Smooth muscle cell (in vitro differentiated cells): ENCODE measurements around the gene MARCHF3. TPM values are rescaled to one million over a fixed set of nuclear protein-coding genes. Genes with fewer than 3 reads are reported as not detected.

ENCODE experiments used
- DNase-seq: peaks from one replicate; lab custom pipeline; 2025; ENCODE audit not compliant: unreplicated experiment; lab: John Stamatoyannopoulos, UW
- H2AFZ ChIP-seq: fragments of 200-600 bp; sonication (generic); 2 replicates; pipeline ENCODE4 v1.6.0; 2016; ENCODE audit warnings: antibody characterized with exemption, low read depth, mild to moderate bottlenecking
- H3F3A ChIP-seq: fragments of 200-600 bp; sonication (generic); 2 replicates; pipeline ENCODE4 v1.6.0; 2017; ENCODE audit warnings: antibody characterized with exemption, low read depth
- H3K27ac ChIP-seq: fragments of 200-600 bp; sonication (generic); 2 replicates; pipeline ENCODE4 v1.5.1; 2016; ENCODE audit warnings: low read depth, mild to moderate bottlenecking
- H3K27me3 ChIP-seq: fragments of 200-600 bp; sonication (generic); 2 replicates; pipeline ENCODE4 v1.6.1; 2016; ENCODE audit warnings: low read depth, mild to moderate bottlenecking
- H3K36me3 ChIP-seq: fragments of 200-600 bp; sonication (generic); 2 replicates; pipeline ENCODE4 v1.5.1; 2016; ENCODE audit warnings: low read depth
- H3K4me1 ChIP-seq: fragments of 200-600 bp; sonication (generic); 2 replicates; pipeline ENCODE4 v1.5.1; 2016; ENCODE audit warnings: low read depth
- H3K4me2 ChIP-seq: fragments of 200-600 bp; sonication (generic); 2 replicates; pipeline ENCODE4 v1.6.0; 2016; ENCODE audit warnings: mild to moderate bottlenecking
- H3K4me3 ChIP-seq: fragments of 200-600 bp; sonication (generic); 2 replicates; pipeline ENCODE4 v1.5.1; 2016; ENCODE audit warnings: mild to moderate bottlenecking
- H3K79me2 ChIP-seq: fragments of 200-600 bp; sonication (generic); 2 replicates; pipeline ENCODE4 v1.6.0; 2016; ENCODE audit warnings: low read depth, mild to moderate bottlenecking
- H3K9ac ChIP-seq: fragments of 200-600 bp; sonication (generic); 2 replicates; pipeline ENCODE4 v1.6.0; 2016; ENCODE audit warnings: low read depth
- H3K9me3 ChIP-seq: fragments of 200-600 bp; sonication (generic); replicated peaks from 2 replicates; pipeline ENCODE4 v1.5.1; 2016; ENCODE audit warnings: low read depth
- H4K20me1 ChIP-seq: fragments of 200-600 bp; sonication (generic); 2 replicates; pipeline ENCODE4 v1.6.0; 2016; ENCODE audit warnings: low read depth
- CTCF ChIP-seq: fragments of 200-600 bp; sonication (generic); IDR thresholded peaks from 2 replicates; pipeline ENCODE4 v1.5.1; 2017; ENCODE audit warnings: borderline replicate concordance, mild to moderate bottlenecking, antibody characterized with exemption; ENCODE audit not compliant: insufficient read depth, poor library complexity, severe bottlenecking
- WGBS: methylation state at CpG from one replicate; pipeline ENCODE4 v1.1.7; 2016; ENCODE audit warnings: low lambda C conversion rate; 5-methylcytosine and 5-hydroxymethylcytosine counted together
- polyA plus RNA-seq: library from polyadenylated mRNA; unstranded; fragments of >200 nt; fragmentation: Nextera tagmentation; extraction: Ambion mirVana; gene quantifications from 2 replicates; pipeline ENCODE4 v1.2.1, GENCODE V29; 2016
- total RNA-seq: library from RNA; depleted of rRNA; stranded (reverse); fragments of >200 nt; gene quantifications from 2 replicates; pipeline ENCODE4 v1.2.3, GENCODE V29; 2014

The MARCHF3 gene
- total and polyA plus RNA-seq, 2 experiments from 2014 or later = 17.8 to 30.8 TPM

GRCh38 chr5:126967808-126968466 is 62.4 kb downstream of the MARCHF3 start:
- Histone ChIP-seq H4K20me1 (no peaks in the 10 kb centered on the region), H3K4me1 (peaks cover 11% of the 10 kb centered on the region), H3K79me2 (no peaks in the 10 kb centered on the region), H3K9ac (no peak overlapping the region), H3K36me3 (no peaks in the 10 kb centered on the region), H3F3A (no peaks in the 10 kb centered on the region), H3K9me3 (no peaks in the 10 kb centered on the region), H2AFZ (no peak overlapping the region), H3K27me3 (no peaks in the 10 kb centered on the region), H3K27ac (no peak overlapping the region), H3K4me2 (no peak overlapping the region), H3K4me3 (no peak overlapping the region)
- no peak for DNase-seq
- no peak for TF ChIP-seq CTCF
- 70% methylated on average over 2 of the region's 2 CpGs for WGBS

GRCh38 chr5:126965487-126965886 is 64.9 kb downstream of the MARCHF3 start:
- H3K4me2 ChIP-seq = no peak overlapping the region
- DNase-seq = no peak
- peak overlapping the region; percentile 7 for H3K27ac ChIP-seq

GRCh38 chr5:126965061-126965475 is 65.3 kb downstream of the MARCHF3 start:
- no peak overlapping the region for H3K4me3 ChIP-seq
- TF ChIP-seq CTCF = no peak
- no peaks in the 10 kb centered on the region for H3F3A ChIP-seq
- no peak overlapping the region for H2AFZ ChIP-seq
- H3K4me1 ChIP-seq = no peaks in the 10 kb centered on the region
- no peaks in the 10 kb centered on the region for H3K79me2 ChIP-seq
- no peak overlapping the region for H3K4me2 ChIP-seq
- 72% methylated on average over 2 of the region's 2 CpGs for WGBS
- no peaks in the 10 kb centered on the region for H3K36me3 ChIP-seq
- no peaks in the 10 kb centered on the region for H3K9me3 ChIP-seq
- H3K27me3 ChIP-seq = no peaks in the 10 kb centered on the region
- peak overlapping the region; percentile 7 for H3K27ac ChIP-seq
- no peaks in the 10 kb centered on the region for H4K20me1 ChIP-seq
- DNase-seq = no peak
- H3K9ac ChIP-seq = no peak overlapping the region

More at GRCh38 chr5:126965487-126965886, 64.9 kb downstream of the MARCHF3 start:
- H3K4me3 ChIP-seq = no peak overlapping the region
- H4K20me1 ChIP-seq = no peaks in the 10 kb centered on the region
- no peaks in the 10 kb centered on the region for H3F3A ChIP-seq
- H3K79me2 ChIP-seq = no peaks in the 10 kb centered on the region
- H3K9ac ChIP-seq = no peak overlapping the region
- TF ChIP-seq CTCF = no peak
- no peaks in the 10 kb centered on the region for H3K27me3 ChIP-seq
- H2AFZ ChIP-seq = no peak overlapping the region
- H3K4me1 ChIP-seq = no peaks in the 10 kb centered on the region
- no peaks in the 10 kb centered on the region for H3K36me3 ChIP-seq
- H3K9me3 ChIP-seq = no peaks in the 10 kb centered on the region

- no peak for DNase-seq
- no peaks in the 10 kb centered on the region for H3F3A ChIP-seq
- no peaks in the 10 kb centered on the region for H4K20me1 ChIP-seq
- 88% methylated on average over 2 of the region's 2 CpGs for WGBS
- no peak overlapping the region for H3K27ac ChIP-seq
- H3K4me2 ChIP-seq = no peak overlapping the region
- no peak overlapping the region for H2AFZ ChIP-seq
- no peak overlapping the region for H3K9ac ChIP-seq
- H3K27me3 ChIP-seq = no peaks in the 10 kb centered on the region
- no peaks in the 10 kb centered on the region for H3K9me3 ChIP-seq
- no peaks in the 10 kb centered on the region for H3K79me2 ChIP-seq
- H3K4me1 ChIP-seq = no peaks in the 10 kb centered on the region
- H3K4me3 ChIP-seq = no peak overlapping the region
- no peaks in the 10 kb centered on the region for H3K36me3 ChIP-seq
- TF ChIP-seq CTCF = no peak
These were observed 66.5 kb downstream of the MARCHF3 start for GRCh38 chr5:126963822-126964375.
